Peyer's patch (tissue), 4 donors: Measurements from ENCODE around the gene PURA. TPM values are rescaled to one million over a fixed set of nuclear protein-coding genes. Genes with fewer than 3 reads are reported as not detected.

ENCODE experiments used
- DNase-seq, 3 donors: peaks; one replicate each; pipeline ENCODE4 v3.0.0-alpha.2; 2017 to 2019
- H3K27ac ChIP-seq, 4 donors: fragments of 200-600 bp; sonication (generic); one replicate each; pipeline ENCODE4 v1.5.1; 2016 to 2019
- H3K27me3 ChIP-seq, 2 donors: fragments of 200-600 bp; sonication (generic); one replicate each; pipeline ENCODE4 v1.5.1; 2019
- H3K36me3 ChIP-seq, 3 donors: fragments of 200-600 bp; sonication (generic); one replicate each; pipeline ENCODE4 v1.5.1; 2016 to 2019
- H3K4me1 ChIP-seq, 4 donors: fragments of 200-600 bp; sonication (generic); one replicate each; pipeline ENCODE4 v1.5.1; 2016 to 2019
- H3K4me3 ChIP-seq, 4 donors: fragments of 200-600 bp; sonication (generic); 1 replicate in 3 of 4; 2 replicates in 1 of 4; pipeline ENCODE4 v1.5.1; 2016 to 2019; ENCODE audit warnings: mild to moderate bottlenecking in 1 of 4
- H3K9me3 ChIP-seq, 4 donors: fragments of 200-600 bp; sonication (generic); one replicate each; pipeline ENCODE4 v1.5.1; 2016 to 2019; ENCODE audit warnings: mild to moderate bottlenecking in 1 of 4
- CTCF ChIP-seq, 6 experiments: fragments of 450-650 bp in 4 of 6; fragments of 200-600 bp in 2 of 6; sonication (generic) in 1 of 6; IDR thresholded peaks; one replicate each; pipeline ENCODE4 v1.5.1; 2017 to 2019; ENCODE audit warnings: antibody characterized with exemption in 6 of 6, mild to moderate bottlenecking in 3 of 6, moderate library complexity in 1 of 6
- POLR2A ChIP-seq, 2 donors: fragments of 450-650 bp; IDR thresholded peaks; one replicate each; pipeline ENCODE4 v1.5.1; 2017; ENCODE audit warnings: antibody characterized with exemption in 2 of 2, mild to moderate bottlenecking in 2 of 2, moderate library complexity in 2 of 2
- total RNA-seq, 4 donors: library from RNA; depleted of rRNA; stranded (reverse); fragments of >200 nt; gene quantifications; one replicate each; pipeline ENCODE4 v1.1.0, GENCODE V29; 2016

Gene PURA
- total RNA-seq, 4 donors from 2014 or later = 22.2 to 24.7 (median 22.7) TPM

- TF ChIP-seq CTCF (IDR thresholded peaks at IDR 0.05) = no peak
- no peak for TF ChIP-seq POLR2A (IDR thresholded peaks at IDR 0.05)
- H3K9me3 ChIP-seq = no peaks in the 10 kb centered on the region
Observed at GRCh38 chr5:140133514-140134167, 19.7 kb downstream of the PURA start.

GRCh38 chr5:140134277-140134935 is 20.5 kb downstream of the PURA start:
- H3K27ac ChIP-seq = no peak overlapping the region
- no peaks in the 10 kb centered on the region for H3K4me1 ChIP-seq
- no peaks in the 10 kb centered on the region for H3K9me3 ChIP-seq
- H3K27me3 ChIP-seq = no peaks in the 10 kb centered on the region
- H3K4me3 ChIP-seq = no peak overlapping the region
- no peaks in the 10 kb centered on the region for H3K36me3 ChIP-seq
- DNase-seq = no peak
- TF ChIP-seq POLR2A (IDR thresholded peaks at IDR 0.05) = no peak
- no peak for TF ChIP-seq CTCF (IDR thresholded peaks at IDR 0.05)

More at GRCh38 chr5:140133514-140134167, 19.7 kb downstream of the PURA start:
- DNase-seq = no peak
- H3K27me3 ChIP-seq = no peaks in the 10 kb centered on the region
- no peak overlapping the region for H3K4me3 ChIP-seq
- H3K27ac ChIP-seq = no peak overlapping the region
- H3K36me3 ChIP-seq = no peaks in the 10 kb centered on the region
- H3K4me1 ChIP-seq = no peaks in the 10 kb centered on the region

GRCh38 chr5:140135127-140135526 is 21.2 kb downstream of the PURA start:
- Histone ChIP-seq H3K27me3 (no peaks in the 10 kb centered on the region), H3K36me3 (no peaks in the 10 kb centered on the region), H3K9me3 (no peaks in the 10 kb centered on the region), H3K4me1 (no peaks in the 10 kb centered on the region), H3K27ac (no peak overlapping the region), H3K4me3 (no peak overlapping the region)
- TF ChIP-seq CTCF (IDR thresholded peaks at IDR 0.05) = no peak
- no peak for TF ChIP-seq POLR2A (IDR thresholded peaks at IDR 0.05)
- no peak for DNase-seq

- Histone ChIP-seq H3K4me3 (no peak overlapping the region), H3K27ac (no peak overlapping the region), H3K9me3 (no peaks in the 10 kb centered on the region), H3K4me1 (no peaks in the 10 kb centered on the region), H3K27me3 (no peaks in the 10 kb centered on the region), H3K36me3 (no peaks in the 10 kb centered on the region)
- DNase-seq = no peak
- TF ChIP-seq CTCF (IDR thresholded peaks at IDR 0.05) = no peak
- no peak for TF ChIP-seq POLR2A (IDR thresholded peaks at IDR 0.05)
Observed at GRCh38 chr5:140136624-140137023, 22.7 kb downstream of the PURA start.

DNA sequence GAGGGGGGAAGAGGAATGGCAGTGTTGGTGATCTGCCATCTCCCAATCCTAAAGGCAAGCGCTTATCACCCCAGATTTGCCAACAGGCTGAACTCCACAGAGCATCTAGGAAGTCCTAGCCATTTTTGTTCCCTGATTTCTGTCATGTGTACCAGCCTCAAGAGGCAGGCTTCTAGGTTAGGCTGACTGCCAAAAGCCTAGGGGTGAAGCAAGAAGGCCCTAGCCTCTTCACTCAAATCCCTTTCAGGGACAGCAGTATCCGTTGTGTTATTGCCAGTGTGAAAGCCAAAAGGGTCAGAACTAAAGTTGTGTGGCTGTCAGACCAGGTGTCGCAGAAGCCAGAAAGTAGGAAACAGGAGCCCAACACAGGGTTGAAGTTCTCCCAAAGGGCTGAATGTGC is 26.5 kb downstream of the PURA start:
- H3K4me1 ChIP-seq = peaks cover 4 to 15% (median 7%) of the 10 kb centered on the region in 4 donors
- no peak for DNase-seq
- H3K4me3 ChIP-seq = no peak overlapping the region
- no peaks in the 10 kb centered on the region for H3K27me3 ChIP-seq
- no peaks in the 10 kb centered on the region for H3K9me3 ChIP-seq
- H3K27ac ChIP-seq = no peak overlapping the region
- no peak for TF ChIP-seq CTCF (IDR thresholded peaks at IDR 0.05)
- TF ChIP-seq POLR2A (IDR thresholded peaks at IDR 0.05) = no peak
- no peaks in the 10 kb centered on the region for H3K36me3 ChIP-seq
